ENCODE measurements around the gene TCF15.

DNA sequence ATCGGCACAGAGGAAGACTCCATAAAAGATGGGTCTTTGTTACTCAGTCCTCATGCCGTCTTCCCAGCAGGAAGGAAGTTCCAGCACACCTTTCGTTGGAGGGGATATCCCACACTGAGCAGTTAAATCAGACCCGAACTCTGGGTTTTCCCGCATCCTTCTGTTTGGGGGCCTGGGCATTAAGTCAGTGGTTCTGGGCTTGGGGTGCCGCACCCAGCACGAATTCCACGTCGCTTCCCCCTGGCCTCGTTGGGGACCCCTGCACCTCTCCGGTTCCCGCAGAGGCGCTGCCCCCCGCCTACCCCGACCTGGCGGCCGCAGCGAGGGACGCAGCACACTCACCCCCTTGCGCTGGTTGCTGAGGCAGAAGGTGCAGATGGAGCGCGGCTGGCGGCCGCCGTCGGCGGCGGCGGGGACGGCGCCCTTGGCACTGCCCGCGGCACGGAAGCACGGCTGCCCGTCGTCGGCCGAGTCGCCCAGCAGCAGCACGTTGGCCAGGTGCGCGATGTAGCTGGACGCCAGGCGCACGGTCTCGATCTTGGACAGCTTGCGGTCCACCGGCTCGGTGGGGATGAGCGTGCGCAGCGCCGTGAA lies 641 bp downstream of the TCF15 start:
- TF ChIP-seq EZH2 (IDR thresholded peaks at IDR 0.05; ENCODE audit: low read depth), result no peak
- TF ChIP-seq, protein P1, sequence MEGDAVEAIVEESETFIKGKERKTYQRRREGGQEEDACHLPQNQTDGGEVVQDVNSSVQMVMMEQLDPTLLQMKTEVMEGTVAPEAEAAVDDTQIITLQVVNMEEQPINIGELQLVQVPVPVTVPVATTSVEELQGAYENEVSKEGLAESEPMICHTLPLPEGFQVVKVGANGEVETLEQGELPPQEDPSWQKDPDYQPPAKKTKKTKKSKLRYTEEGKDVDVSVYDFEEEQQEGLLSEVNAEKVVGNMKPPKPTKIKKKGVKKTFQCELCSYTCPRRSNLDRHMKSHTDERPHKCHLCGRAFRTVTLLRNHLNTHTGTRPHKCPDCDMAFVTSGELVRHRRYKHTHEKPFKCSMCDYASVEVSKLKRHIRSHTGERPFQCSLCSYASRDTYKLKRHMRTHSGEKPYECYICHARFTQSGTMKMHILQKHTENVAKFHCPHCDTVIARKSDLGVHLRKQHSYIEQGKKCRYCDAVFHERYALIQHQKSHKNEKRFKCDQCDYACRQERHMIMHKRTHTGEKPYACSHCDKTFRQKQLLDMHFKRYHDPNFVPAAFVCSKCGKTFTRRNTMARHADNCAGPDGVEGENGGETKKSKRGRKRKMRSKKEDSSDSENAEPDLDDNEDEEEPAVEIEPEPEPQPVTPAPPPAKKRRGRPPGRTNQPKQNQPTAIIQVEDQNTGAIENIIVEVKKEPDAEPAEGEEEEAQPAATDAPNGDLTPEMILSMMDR (conservative IDR thresholded peaks at IDR 0.05), result no peak
